ENCODE measurements around the gene MARS1.
"Not testable (repeated sequence)": the region's sequence is repeated elsewhere in the genome, so short reads cannot be mapped to it uniquely, and the experiment has no call there.

MARS1 gene

DNA sequence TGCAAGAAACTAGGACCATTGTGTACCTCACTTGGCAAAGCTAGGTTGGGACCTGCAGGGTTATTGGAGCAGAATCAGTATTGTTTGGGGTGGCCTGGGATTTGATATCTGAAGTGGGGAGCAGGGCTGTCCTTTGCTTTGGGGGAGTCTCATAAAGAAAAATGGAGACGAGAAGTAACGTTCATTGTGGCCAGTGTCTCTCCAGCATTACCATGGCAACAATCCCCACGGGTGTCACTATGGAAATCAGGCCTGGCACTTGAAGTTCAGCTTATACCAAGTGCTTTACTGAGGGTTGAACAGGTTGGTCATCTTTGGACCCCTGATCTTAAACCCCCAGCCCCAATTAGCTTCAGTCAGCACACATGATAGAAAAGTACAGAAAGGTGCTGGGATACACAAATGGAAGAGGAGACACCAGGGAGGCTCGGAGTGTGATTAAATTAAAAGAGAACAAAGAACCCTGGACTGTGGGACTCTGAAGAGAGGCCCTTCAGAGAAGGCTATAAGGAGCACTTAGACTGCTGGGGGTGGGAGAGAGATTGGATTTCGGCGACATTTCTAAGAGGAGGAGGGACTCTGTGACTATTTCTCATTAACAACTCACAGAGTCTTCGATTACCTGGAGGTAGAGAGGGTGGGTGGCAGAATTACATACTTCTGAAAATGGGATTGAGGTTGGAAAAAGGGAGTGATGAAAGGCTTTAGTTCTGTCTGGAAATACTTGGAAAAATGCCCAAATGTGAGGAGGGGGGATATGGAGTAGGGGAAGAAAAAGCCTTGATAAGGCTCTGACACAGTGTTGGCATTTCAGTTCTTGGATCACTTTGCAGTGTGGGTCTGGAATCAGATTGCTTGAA lies 65.7 kb downstream of the MARS1 start:
- DNase-seq = no peak

DNA sequence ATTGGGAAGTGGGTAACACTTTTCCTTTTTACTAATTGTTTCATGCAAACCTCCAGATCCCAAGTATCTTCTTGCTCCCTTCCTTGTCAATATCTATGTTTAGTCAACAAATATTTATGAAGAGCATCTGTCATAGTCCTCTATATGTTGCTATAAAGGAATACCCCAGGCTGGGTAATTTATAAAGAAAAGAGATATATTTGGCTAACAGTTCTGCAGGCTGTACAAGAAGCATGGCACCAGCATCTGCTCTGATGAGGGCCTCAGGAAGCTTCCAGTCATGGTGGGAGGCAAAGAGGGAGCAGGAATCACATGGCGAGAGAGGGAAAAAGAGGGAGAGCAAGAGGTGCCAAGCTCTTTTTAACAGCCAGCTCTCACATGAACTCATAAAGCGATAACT lies 66.6 kb downstream of the MARS1 start:
- DNase-seq = no peak

DNA sequence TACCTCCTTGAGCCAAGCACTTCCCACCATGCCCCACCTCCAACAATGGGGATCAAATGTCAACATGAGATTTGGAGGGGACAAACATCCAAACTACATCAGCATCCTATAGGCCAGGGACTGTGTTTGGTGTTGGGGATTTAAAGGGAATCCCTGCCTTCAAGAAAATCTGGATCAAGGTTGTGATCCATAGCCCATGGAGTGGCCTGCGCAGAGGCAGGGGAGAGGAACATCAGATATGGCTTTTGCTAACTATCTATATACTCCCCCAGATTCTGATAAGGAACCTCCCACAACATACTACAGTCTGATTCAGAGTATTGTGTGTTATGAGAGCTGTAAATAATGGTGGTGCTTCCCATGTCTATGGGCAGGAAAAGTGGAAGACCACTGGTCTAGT lies 67.0 kb downstream of the MARS1 start:
- no peak for DNase-seq

GRCh38 chr12:57558864-57559263 lies 71.0 kb downstream of the MARS1 start:
- DNase-seq = no peak

GRCh38 chr12:57560516-57560915 lies 72.6 kb downstream of the MARS1 start:
- no peak for DNase-seq

GRCh38 chr12:57561117-57561516 lies 73.2 kb downstream of the MARS1 start:
- not testable (repeated sequence) for DNase-seq

DNA sequence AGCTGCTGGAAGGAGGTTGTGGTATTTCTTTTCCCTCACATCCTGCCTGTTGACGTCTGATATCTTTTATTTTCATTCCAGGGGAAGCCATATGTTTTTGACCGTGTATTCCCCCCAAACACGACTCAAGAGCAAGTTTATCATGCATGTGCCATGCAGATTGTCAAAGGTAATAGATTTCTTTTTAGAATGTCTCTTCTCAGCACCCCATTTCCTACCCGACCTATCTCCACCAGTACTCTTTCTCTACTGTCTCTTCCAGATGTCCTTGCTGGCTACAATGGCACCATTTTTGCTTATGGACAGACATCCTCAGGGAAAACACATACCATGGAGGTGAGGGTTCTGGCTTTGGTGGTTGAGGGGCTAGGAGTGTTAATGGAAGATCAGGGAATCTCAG lies 75.5 kb downstream of the MARS1 start:
- no peak for DNase-seq

DNA sequence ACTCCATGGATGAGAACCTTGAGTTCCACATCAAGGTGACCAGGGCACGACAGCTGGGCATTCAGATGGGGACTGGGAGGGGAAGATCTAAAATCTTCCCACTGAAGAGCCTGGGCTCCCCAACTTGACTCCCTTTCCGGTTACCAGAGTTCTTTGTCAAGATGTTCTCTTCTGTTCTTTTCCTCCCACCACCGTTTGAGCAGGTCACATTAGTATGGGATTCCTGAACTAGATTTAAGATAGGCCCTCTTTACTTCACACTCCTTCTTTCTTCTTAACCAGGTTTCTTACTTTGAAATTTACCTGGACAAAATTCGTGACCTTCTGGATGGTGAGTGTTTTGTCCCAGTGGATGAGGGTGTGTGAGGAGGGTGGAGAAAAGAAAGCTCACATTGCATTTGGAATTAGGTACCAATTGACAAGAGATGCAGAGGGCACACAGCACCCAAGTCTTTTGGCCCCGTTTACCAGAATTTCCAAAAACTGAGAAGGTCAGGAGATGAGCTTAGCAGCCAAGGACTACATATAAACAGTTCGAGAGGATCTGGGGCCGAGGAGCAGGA lies 76.4 kb downstream of the MARS1 start:
- DNase-seq = no peak

Measured in right hindlimb (tissue), 1 donor.